ENCODE data around the gene STXBP4.
A peak's percentile ranks its signal among the peaks of the same experiment; 100 is the strongest.

STXBP4 gene, protein sequence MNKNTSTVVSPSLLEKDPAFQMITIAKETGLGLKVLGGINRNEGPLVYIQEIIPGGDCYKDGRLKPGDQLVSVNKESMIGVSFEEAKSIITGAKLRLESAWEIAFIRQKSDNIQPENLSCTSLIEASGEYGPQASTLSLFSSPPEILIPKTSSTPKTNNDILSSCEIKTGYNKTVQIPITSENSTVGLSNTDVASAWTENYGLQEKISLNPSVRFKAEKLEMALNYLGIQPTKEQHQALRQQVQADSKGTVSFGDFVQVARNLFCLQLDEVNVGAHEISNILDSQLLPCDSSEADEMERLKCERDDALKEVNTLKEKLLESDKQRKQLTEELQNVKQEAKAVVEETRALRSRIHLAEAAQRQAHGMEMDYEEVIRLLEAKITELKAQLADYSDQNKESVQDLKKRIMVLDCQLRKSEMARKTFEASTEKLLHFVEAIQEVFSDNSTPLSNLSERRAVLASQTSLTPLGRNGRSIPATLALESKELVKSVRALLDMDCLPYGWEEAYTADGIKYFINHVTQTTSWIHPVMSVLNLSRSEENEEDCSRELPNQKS

DNA sequence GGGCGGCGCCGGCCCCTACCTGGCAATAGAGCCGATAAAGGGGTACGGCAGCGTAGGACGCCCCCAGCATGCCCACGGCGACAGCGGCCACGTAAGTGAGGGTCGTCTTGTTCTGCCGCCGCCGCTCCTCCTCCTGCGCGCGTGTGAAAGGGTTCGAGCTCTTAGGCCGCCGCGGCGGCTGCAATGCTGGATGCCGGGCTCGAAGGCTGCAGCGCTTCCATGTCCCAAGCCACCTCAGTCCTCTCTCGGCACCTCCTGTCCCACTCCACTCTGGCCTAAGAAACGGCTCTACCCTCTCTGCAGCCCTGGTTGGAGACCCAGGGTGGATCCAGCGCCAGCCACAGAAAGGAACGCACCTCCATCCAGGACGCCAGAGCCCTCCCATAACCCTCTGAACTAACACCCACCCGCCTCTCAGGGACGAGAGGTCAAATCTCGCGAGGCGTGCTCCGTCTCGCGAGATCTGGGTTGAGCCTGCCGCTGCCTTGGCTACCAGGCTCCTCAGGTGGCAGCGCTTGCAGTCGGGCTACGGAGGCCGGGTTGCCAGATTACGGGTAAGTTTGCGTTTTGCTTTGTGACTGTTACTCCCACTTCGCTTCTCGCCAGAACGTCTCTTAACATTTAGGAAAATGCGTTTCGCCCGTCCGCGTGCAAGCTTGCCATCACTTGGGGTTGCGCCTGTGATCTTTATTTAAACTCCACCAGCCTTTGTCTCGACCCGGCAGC, at the start of gene STXBP4, which contains the start of gene COX11:
Gene STXBP4 (plus strand): TSS at position 504 of the 726 bp plus-strand sequence. CDS start 17,455 bp downstream, outside the sequence.
Gene COX11 (minus strand): TSS at position 393 of the 726 bp plus-strand sequence. CDS start 8 bp downstream, at position 385.
- peak; percentile 67 for DNase-seq

DNA sequence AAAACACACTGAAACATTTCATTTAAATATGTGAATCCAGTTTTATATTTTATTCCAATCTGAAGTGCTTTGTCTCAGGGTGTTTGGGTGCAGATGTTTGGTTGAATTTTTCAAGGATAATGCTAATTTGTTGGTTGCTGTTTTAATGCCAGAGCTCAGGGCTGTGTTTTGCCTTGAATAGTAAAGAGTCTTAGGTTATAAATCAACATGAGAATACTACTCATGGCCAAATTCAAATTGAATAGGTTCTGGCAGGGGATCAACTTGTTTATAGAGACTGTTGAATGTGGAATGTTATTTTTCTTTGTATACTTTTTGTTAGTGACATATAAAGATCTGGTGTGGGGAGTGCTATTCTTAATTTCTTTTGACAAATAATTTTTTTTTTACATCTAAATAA, 49.1 kb upstream of the STXBP4 start:
- DNase-seq, result no peak

DNA sequence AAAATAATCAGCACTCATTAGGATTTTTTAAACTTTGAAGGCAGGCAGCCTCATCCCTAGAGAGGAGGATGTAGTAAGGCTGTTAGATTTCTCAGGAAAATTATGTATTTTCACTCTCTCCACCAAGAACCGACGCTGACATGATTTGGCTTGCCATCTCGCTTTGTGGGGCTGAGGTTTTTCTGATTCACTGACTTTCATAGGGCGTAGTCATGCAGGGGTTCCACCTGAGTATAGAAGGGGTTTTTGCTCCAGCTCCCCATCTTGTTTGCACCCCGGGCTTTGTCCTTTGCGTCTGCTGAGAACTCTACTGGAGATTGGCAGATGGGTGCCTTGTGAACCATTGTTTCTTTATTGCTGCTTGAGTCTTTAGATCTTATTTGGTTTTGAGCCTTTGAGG, 47.7 kb upstream of the STXBP4 start:
- DNase-seq, result no peak

DNA sequence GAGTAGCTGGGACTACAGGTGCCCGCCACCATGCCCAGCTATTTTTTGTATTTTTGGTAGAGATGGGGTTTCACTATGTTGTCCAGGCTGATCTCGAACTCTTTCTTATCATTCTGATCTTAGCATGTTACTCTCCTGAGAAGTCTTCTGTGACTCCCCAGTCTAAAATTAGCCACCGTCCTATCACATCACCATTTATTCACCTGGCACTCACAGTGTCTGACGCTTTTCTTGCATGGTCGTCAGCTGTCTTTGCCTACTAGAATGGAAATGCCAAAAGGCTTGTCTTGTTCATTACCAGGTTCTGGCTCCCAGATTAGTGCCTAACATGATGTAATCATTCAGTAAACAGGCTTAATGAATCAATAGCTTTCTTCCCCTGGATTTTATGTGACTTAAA, 44.2 kb upstream of the STXBP4 start:
- no peak for DNase-seq

DNA sequence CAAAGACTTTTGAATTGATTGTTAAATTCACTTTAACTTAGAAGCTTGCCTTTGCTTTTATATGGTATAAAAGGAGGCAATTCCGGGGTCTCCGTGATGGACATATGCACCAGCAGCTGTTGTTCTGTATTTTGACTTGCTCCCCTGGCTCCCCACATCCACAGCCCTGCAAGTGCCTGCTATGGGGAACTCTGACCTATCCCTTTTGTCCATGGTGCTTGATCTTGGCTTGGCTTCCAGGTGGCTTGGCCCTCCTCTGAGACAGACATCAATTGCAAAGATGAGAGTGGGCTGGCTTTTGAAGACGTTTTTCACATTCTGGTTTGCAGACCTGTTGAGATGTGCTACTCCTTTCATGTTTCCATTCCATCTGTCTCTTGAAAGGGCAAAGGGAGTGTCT, 41.0 kb upstream of the STXBP4 start:
- no peak for DNase-seq

DNA sequence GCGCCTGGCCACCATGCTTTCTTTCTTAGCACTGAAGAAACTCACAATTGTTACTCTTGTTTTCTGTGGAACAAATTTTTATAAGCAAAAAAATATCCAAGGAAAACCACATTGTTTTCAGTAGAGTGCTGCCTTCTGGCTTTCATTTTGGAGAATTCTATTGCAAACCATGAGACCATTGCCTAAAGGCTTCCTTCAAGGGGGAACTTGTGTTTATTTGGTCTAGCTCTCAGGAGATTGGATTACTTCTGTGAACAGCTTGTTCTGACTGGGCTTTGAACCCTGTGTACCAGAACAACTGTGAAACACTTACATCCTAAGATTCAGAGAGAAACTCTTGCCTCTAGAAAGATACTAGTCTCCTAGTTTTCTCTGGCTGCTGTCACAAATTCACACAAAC, 35.9 kb upstream of the STXBP4 start:
- no peak for DNase-seq

DNA sequence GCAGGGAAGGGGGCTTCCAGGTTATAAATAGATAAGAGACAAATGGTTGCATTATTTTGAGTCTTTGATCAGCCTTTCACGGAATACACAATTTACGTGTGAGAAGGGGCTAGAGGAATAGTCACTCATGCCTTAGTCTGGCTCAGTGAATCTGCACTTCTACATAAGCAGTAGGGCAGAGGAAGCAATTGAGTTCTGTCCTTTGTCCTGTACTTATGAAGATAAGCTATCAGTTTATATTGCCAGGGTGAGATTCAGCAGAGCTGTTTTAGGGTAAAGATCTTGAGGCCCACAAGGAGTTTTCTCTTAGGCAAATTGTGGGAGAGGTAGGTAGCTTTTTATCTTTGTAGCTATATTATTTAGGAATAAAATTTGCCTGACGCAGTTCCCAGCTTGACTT, 34.6 kb upstream of the STXBP4 start:
- no peak for DNase-seq

DNA sequence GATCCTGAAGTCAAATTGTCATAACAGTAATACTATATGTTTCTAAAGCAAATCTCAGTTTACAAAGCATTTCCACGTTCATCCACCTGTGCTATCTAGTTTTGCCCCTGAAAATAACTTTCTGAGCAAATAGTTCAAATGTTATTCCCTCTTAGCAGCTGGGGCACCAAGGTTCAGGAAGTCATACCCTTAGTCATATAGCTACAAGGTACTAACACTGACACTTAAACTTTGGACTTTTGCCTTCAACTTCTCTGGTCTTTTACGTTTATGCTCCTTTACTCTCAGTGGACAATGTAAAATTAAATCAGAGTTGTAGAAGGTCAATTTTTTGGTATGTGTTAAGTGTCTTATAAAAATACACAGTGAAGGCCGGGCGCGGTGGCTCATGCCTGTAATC, 33.1 kb upstream of the STXBP4 start:
- DNase-seq, result no peak

DNA sequence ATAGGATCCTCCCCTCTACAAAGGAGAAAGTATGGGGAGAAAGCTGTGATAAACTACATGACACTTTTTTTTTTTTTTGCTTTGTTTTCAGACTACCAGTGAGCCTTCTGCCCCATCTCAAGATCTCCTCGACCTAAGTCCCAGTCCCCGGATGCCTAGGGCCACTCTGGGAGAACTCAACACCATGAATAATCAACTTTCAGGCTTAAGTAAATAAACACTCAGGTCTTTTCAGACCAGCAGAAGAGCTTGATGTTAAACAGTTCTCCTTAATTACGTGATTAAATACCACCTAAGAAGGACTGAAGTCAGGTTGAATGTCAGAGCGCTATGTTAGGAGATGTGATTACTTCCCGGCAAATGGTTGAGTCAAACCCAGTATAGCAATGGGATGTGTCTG, 31.5 kb upstream of the STXBP4 start:
- DNase-seq, result no peak

DNA sequence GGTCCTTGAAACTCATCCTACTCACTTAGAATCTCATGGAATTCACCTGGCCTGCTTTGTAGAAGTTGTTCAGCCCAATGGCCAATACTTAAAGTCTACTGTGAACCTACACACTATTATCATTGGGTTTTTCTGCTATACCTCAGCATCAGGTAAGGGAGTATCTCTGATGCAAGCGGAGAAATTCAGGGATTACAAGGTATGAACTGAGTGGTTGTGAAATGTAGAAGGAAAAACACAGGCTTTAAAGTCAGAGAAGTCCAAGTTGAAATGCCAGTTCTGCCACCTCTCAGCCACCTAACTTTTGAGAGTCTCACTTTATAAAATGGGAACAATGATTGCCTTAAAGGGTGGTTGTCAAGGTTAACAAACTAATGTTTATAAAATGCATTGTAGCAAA, 31.1 kb upstream of the STXBP4 start:
- no peak for DNase-seq

DNA sequence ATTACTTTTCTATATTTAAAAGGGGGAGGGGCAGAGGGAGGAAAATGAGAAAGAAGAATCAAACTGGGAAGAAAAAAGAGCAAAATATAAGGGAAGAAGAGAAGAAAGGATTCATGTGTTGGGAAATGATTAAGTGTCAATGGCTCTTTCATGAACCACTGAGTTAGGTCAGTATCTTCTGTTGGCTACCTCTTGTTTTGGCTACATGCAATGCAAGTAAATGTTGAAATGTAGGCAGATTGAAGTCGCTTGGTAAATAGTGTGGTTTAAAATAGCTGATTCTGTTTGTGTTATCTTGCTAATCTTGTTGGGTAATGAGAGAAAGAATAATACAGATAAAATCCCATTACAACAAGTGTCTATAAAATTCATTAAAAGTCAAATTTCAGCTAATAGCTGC, 27.3 kb upstream of the STXBP4 start:
- no peak for DNase-seq

DNA sequence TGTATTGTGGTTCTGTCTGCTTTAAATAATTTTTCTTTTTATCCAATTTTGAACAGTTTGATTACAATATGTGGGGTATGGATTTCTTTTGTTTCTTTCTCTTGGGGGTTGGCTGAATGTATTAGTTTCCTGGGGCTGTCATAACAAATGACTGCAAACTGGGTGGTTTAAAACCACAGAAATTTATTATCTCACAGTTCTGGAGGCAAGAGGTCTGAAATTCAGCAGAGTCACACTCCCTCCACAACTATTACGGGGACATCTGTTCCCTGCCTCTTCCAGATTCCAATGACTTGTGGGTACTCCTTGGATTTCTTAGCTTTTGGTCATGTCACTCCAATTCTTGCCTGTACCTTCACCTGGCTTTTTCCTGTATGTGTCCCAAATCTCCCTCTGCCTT, 23.8 kb upstream of the STXBP4 start:
- DNase-seq, result no peak

DNA sequence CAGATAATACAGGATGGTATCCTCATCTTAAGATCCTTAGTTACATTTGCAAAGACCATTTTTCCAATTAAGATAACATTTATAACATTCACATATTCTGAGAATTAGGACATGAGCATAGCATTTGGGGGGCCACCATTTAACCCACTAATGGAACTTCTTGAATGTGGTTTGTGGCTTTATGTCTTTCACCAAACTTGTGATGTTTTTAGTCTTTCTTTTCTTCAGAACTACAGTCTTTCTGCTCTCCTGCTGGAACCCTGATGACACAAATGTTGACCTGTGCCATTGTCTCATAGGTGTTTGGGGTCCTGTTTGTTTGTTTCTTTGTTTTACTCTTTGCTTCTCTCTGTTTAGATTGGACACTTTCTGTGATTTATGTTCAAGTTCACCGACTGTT, 23.3 kb upstream of the STXBP4 start:
- DNase-seq, result no peak

DNA sequence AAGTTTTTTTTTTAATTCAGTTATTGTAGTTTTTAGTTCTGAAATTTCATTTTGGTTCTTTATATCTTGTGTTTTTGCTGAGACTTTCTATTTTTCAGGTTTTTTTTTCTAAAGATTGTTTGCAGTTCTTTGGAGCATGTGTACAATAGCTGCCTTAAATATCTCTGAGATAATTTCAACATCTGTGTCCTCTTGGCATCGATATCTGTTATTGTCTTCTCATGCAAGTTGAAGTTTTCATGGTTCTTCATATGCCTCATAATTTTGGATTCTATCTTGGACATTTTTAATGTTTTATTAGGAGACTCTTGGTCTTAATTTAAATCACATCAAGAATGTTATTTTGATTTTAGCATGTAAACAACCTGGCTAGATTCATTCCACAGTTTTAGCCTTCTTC, 22.9 kb upstream of the STXBP4 start:
- no peak for DNase-seq

DNA sequence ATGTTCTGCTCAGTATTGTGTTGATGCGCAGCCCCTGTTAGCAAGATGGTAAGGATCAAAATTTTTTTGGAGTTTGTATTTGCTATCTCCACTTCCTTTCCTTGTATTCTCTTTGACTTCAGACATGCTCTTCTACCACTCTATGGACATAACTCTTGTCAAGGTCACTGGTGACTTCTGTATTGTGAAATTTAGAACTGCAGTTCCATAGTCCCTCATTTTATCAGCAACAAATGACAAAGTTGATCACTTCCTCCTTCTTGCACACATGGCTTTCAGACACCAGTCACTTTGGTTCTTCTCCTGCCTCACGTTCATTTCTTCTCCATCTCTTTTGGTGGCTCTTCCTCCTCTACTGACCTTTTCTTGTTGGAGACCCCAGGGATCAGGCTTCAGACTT, 21.2 kb upstream of the STXBP4 start:
- DNase-seq, result no peak

DNA sequence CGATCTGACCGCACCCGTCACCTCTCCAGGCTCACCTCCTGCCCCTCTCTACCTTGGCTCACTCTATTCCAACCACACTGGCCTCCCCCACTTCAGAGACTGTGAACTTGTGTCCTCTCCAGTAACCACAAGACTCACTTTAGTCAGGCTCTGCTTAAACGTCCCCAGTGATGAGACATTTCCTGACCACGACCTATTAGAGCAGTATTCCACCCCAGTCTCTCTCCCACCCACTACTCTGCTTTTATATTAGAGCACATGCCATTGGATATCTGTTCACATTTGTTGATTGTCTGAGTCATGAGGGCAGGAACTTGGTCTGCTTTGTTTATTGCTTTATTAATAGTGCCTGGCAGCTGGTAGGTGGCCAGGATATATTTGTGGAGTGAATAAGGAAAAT, 20.2 kb upstream of the STXBP4 start:
- no peak for DNase-seq

DNA sequence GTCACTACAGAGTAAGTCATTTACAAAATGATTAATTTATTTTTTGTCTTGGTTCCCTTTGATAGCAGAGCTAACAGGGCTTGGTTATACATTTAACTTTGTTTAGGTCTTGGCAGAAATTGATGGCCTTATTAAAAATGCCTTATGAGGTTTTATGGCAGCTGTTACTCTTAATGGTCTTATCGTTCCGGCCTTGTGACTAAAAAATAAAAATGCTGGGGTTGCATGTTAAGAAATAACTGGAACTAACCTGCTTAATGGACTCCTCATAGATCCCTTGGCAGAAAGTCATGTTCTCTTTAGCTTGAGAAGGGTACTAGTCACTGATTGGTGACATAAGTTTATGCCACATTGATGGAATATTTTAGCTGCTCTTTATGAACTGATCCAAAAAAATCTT, 18.4 kb upstream of the STXBP4 start:
- no peak for DNase-seq

DNA sequence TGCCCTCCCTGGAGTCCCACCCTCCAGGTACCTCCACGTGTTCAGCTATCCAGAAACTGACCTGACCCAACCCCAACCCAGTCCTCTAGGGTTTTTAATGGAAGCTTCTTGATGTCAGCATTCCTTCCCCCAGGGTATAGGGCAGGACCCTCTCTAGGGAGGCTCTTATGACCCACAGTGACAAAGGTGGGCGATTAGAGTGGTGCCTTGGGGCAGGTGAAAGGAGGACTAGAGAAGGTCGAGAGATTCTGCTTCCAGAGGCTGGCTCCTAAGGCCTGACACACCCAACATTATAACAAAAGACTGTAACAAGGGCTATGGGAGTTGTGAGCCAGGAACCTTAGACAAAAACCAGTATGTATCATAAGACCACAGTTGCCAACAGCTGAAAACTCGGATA, 17.3 kb upstream of the STXBP4 start:
- no peak for DNase-seq

DNA sequence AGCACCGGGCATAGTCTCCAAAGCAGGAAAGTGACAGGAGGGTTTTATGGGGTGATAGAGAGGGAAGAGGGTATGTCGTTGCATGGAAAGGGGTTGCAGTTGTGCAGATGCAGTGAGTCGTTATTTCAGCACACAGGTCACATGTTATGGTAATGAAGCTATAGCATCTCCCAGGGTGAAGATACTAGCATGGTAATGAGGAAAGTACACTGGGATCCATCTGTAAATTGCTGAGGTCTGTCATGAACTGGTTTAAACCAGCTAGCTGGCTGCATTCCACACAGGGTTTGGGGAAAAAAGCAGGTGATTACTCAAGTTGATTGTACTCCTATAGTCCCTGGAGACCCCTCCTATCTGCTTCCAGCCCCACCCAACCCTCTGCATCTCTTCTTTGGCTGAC, 11.8 kb upstream of the STXBP4 start:
- no peak for DNase-seq

DNA sequence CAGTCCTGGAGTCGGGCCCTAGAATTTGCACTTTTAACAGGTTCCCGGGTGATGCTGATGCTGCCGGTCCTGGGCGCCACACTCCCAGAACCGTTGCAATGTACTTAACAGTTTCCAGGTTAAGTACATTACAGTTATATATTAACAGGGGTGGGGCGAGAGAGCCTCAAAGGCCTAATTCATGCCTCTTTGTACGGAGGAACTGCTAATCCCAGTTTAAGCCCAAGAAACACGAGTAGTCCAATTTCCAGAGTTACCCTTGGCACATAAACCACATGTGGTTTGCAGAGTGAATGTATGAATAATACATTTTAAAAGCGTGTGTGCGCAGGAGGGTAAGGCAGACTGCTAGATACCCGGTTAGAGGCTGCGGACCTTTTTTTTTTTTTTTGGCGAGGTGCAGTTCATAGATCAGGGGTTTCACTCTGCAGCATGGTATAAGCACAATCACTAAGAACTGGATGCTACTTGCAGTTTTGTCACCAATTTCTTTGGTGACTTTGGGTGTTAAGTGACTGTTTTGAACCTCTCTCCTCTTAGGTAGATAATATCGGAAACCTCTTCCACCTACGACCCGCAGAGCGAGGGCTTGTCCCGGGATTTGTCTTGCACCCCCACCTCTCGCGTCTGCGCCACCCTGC, 824 bp upstream of the STXBP4 start:
- no peak for DNase-seq

DNA sequence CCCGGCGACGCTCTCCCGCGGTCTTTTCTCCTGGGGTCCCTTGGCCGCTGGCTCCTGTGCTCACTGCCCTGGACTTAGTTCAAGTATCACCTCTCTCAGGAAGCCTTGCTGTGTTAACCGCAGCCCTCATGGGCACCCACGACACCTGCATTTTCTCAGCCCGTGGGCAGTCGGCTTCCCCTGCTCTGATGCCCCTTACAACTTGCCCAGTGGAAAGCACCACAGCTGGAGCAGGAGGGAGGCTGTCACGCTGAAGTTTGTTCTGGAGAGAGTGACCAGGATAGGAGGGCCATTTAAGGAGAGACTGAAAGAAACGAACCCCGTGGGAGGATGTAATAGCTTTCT, 395 bp downstream of the STXBP4 start:
- no peak for DNase-seq

DNA sequence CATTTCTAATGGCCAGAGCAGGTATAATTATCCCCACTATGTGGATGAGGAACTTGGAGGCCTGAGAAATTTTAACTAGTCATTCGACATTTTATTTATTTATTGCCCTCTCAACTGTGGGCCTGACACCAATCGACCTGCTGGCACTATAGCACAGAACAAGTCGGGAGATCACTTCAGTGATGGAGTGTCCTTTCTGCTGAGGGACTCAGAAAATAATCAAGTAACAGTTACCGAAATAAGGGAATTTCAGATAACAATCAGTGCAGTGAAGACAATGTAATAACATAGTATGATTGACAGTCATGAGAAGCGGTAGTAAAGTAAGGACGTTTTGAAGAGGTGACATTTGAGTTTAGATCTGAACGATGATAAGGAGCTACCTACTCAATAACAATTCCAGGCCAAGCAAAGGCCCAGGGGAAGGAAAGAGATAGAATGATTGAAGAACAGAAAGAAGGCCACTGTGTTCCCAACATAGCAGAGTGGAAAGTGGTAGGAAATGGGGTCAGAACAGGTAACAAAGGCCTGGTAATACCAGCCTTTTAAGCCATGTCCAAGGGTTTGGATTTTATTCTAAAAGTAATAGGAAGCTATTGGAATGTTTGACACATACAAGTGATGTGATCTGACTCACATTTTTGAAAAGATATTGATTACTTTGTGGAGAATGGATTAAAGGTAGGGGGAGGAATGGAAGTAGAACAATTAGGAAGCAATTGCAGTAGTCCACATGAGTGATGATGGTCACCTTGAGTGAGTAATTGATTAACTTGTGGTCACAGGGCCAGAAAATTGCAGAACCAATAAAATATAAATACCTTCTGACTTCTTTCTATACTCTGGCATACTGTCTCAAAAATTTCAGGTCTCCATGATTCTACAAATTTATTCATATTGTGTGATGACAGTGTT, 1.4 kb downstream of the STXBP4 start:
- no peak for DNase-seq

DNA sequence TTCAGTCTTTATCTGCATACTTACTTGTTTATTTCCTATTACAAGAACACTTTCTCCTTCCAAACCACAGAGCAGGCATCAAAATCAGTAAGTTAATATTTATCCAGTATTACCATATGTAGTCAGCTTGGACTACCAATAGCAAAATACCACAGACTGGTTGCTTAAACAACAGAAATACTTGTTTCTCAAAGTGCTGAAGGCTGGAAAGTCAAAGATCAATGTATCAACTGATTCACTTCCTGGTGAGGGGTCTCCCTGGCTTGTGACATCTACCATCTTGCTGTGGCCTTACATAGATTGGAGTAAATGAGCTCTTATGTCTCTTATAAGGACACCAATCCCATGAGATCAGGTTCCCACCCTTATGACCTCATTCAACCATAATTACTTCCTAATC, 2.6 kb downstream of the STXBP4 start:
- no peak for DNase-seq
